ENCODE results near the gene PIAS1.

Gene PIAS1

DNA sequence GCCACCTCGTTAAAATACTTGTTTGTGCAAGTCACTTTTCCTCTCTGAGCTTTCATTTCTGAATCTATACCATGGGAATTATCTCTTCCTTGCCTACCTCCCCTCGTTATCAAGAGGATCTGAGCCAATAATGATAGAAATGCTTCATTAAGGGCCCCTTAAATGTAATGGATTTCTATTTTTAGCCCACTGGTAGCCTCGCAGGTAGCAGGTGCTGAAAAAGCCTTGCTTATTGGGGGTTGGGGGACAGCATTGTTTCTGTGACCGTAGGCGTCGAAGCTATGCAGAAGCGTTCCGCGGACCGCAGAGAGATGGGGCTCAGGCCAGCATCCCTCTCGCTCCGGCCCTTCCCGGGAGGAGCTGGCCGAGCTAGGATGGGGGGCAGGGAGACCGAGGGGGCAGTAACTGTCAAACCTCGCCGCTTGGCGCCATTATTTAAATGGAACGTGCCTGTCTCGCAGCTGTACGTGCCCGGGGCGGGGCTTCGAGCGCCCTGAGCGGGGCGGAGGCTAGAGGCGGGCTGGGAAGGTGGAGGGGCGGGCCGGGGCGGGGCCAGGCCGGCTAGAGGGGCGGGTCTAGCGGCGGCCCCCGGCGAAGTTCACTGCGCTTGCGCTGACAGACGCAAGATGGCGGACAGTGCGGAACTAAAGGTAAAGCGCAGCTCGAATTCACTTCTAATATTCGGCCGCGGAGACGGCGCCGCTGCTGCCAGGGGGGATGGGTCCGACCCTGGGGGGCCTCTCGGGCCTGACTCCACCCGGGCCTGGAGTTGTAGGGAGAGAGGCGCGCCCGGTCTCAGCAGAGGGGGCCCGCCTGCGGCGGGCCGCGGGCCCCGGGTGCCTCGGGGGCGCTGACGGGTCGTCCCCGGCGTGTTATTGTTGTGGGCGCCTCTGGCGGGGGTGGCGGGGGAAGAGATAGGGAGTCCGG is at the start of gene PIAS1 (continued):
- TF ChIP-seq ZXDB (tag by site-specific recombination; IDR thresholded peaks at IDR 0.05): 0 out of 2 replicates have a peak, but pooled peaks have one; percentile 77
- TF ChIP-seq REST (tag by site-specific recombination; IDR thresholded peaks at IDR 0.05): peak; percentile 64; the same call in 1 of the 2 replicates
- TF ChIP-seq ZNF37A (tag by site-specific recombination; IDR thresholded peaks at IDR 0.05): no peak
- no peak for TF ChIP-seq ZNF544 (tag by site-specific recombination; IDR thresholded peaks at IDR 0.05)
- TF ChIP-seq ZNF140 (tag by site-specific recombination; IDR thresholded peaks at IDR 0.05): no peak
- TF ChIP-seq, protein P1, sequence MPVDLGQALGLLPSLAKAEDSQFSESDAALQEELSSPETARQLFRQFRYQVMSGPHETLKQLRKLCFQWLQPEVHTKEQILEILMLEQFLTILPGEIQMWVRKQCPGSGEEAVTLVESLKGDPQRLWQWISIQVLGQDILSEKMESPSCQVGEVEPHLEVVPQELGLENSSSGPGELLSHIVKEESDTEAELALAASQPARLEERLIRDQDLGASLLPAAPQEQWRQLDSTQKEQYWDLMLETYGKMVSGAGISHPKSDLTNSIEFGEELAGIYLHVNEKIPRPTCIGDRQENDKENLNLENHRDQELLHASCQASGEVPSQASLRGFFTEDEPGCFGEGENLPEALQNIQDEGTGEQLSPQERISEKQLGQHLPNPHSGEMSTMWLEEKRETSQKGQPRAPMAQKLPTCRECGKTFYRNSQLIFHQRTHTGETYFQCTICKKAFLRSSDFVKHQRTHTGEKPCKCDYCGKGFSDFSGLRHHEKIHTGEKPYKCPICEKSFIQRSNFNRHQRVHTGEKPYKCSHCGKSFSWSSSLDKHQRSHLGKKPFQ (tag by site-specific recombination; IDR thresholded peaks at IDR 0.05): no peak
- TF ChIP-seq KLF8 (tag by site-specific recombination; IDR thresholded peaks at IDR 0.05): peak; percentile 89; the same call in 1 of the 2 replicates
- TF ChIP-seq ZNF169 (tag by site-specific recombination; IDR thresholded peaks at IDR 0.05): no peak
- peak; percentile 23; the same call in 1 of the 2 replicates for TF ChIP-seq ZNF610 (tag by site-specific recombination; IDR thresholded peaks at IDR 0.05; ENCODE audit: borderline replicate concordance)
- no peak for TF ChIP-seq MYNN (tag by site-specific recombination; IDR thresholded peaks at IDR 0.05; ENCODE audit: borderline replicate concordance)
- no peak for TF ChIP-seq ZNF645 (tag by site-specific recombination; IDR thresholded peaks at IDR 0.05)
- TF ChIP-seq ZFP37 (tag by site-specific recombination; IDR thresholded peaks at IDR 0.05): no peak; the same call in 1 of the 2 replicates
- no peak; the same call in 1 of the 2 replicates for TF ChIP-seq ZNF596 (tag by site-specific recombination; IDR thresholded peaks at IDR 0.05)
- no peak; the same call in 1 of the 2 replicates for TF ChIP-seq ZBTB21 (tag by site-specific recombination; IDR thresholded peaks at IDR 0.05)
- no peak for TF ChIP-seq ZFP41 (tag by site-specific recombination; IDR thresholded peaks at IDR 0.05; ENCODE audit: borderline replicate concordance)
- TF ChIP-seq ZNF571 (tag by site-specific recombination; IDR thresholded peaks at IDR 0.05): no peak
- no peak for TF ChIP-seq ZNF416 (tag by site-specific recombination; IDR thresholded peaks at IDR 0.05)
- no peak for TF ChIP-seq HOXC10 (CRISPR knock-in tag; IDR thresholded peaks at IDR 0.05)
- peak; percentile 84; the same call in 1 of the 2 replicates for TF ChIP-seq PBX3 (CRISPR knock-in tag; IDR thresholded peaks at IDR 0.05)
- no peak for TF ChIP-seq ZNF792 (tag by site-specific recombination; IDR thresholded peaks at IDR 0.05)
- TF ChIP-seq ZNF155 (tag by site-specific recombination; IDR thresholded peaks at IDR 0.05): no peak
- no peak for TF ChIP-seq MZF1 (tag by site-specific recombination; IDR thresholded peaks at IDR 0.05; ENCODE audit: borderline replicate concordance)
- TF ChIP-seq ZNF248 (tag by site-specific recombination; IDR thresholded peaks at IDR 0.05): no peak
- no peak for TF ChIP-seq ZNF292 (tag by site-specific recombination; IDR thresholded peaks at IDR 0.05; ENCODE audit: borderline replicate concordance, low read depth)
- no peak for TF ChIP-seq TRIM28 (IDR thresholded peaks at IDR 0.05; ENCODE audit: borderline replicate concordance, low read length)
- TF ChIP-seq ZNF843 (tag by site-specific recombination; IDR thresholded peaks at IDR 0.05): peak; percentile 65; the same call in 1 of the 2 replicates
- no peak for TF ChIP-seq ZFP3 (tag by site-specific recombination; IDR thresholded peaks at IDR 0.05; ENCODE audit: low read depth)
- peak; percentile 68 for TF ChIP-seq ZNF629 (tag by site-specific recombination; IDR thresholded peaks at IDR 0.05)

All from HEK293 (cell line).